GM12801 (cell line): Measurements from ENCODE around the gene UTP4.

ENCODE experiments used
- CTCF ChIP-seq: IDR thresholded peaks from one replicate; pipeline ENCODE4 v1.5.1; 2011; ENCODE audit warnings: control low read depth; ENCODE audit not compliant: insufficient read length; ENCODE audit errors: extremely low read depth

The UTP4 gene

GRCh38 chr16:69089091-69089910, 43.1 kb upstream of the UTP4 start:
- no peak for TF ChIP-seq CTCF

GRCh38 chr16:69093974-69094373, 38.5 kb upstream of the UTP4 start:
- TF ChIP-seq CTCF = no peak

GRCh38 chr16:69094501-69094900, 37.9 kb upstream of the UTP4 start:
- no peak for TF ChIP-seq CTCF

- no peak for TF ChIP-seq CTCF
Measured at GRCh38 chr16:69095193-69095592, 37.3 kb upstream of the UTP4 start.

- TF ChIP-seq CTCF = no peak
Measured at GRCh38 chr16:69100071-69100691, 32.3 kb upstream of the UTP4 start.

GRCh38 chr16:69105501-69106361, 26.7 kb upstream of the UTP4 start, which contains the start of gene HAS3:
Gene HAS3, plus strand, starts transcription at chr16:69105653. Its CDS starts 3,743 bp downstream, at chr16:69109396.
- no peak for TF ChIP-seq CTCF
